Uterus (tissue), 4 donors: ENCODE data around the gene PPFIA4. TPM values are rescaled to one million over a fixed set of nuclear protein-coding genes. Genes with fewer than 3 reads are reported as not detected.

ENCODE experiments used
- DNase-seq, 2 donors: peaks; one replicate each; pipeline ENCODE4 v3.0.0-alpha.2; 2019 to 2020
- H3K27ac ChIP-seq, 2 donors: fragments of 200-600 bp; sonication (generic); 1 replicate in 1 of 2; 2 replicates in 1 of 2; pipeline ENCODE4 v1.5.1; 2016 to 2018
- H3K27me3 ChIP-seq, 2 donors: fragments of 200-600 bp; sonication (generic); one replicate each; pipeline ENCODE4 v1.5.1; 2018 to 2019; ENCODE audit warnings: control low read depth in 1 of 2
- H3K36me3 ChIP-seq, 2 donors: fragments of 200-600 bp; sonication (generic); one replicate each; pipeline ENCODE4 v1.5.1; 2019; ENCODE audit warnings: control low read depth in 1 of 2
- H3K4me1 ChIP-seq, 2 donors: fragments of 200-600 bp; sonication (generic); one replicate each; pipeline ENCODE4 v1.5.1; 2018 to 2019; ENCODE audit warnings: control low read depth in 1 of 2
- H3K4me3 ChIP-seq, 2 donors: fragments of 200-600 bp; sonication (generic); 1 replicate in 1 of 2; 2 replicates in 1 of 2; pipeline ENCODE4 v1.5.1; 2018 to 2019; ENCODE audit warnings: mild to moderate bottlenecking in 1 of 2
- H3K9me3 ChIP-seq, 2 donors: fragments of 200-600 bp; sonication (generic); one replicate each; pipeline ENCODE4 v1.5.1; 2019; ENCODE audit warnings: control low read depth in 1 of 2
- CTCF ChIP-seq, 4 experiments: fragments of 200-600 bp in 2 of 4; fragments of 450-650 bp in 2 of 4; sonication (generic) in 2 of 4; IDR thresholded peaks; one replicate each; pipeline ENCODE4 v1.5.1; 2016 to 2019; ENCODE audit warnings: antibody characterized with exemption in 4 of 4, mild to moderate bottlenecking in 2 of 4, moderate library complexity in 1 of 4
- POLR2A ChIP-seq, 2 donors: fragments of 450-650 bp; IDR thresholded peaks; one replicate each; pipeline ENCODE4 v1.6.1; 2016; ENCODE audit warnings: antibody characterized with exemption in 2 of 2, mild to moderate bottlenecking in 1 of 2, moderate library complexity in 1 of 2
- intact Hi-C: fragments of 100-400 bp; cut with DNase I; formaldehyde crosslinking; loops from one replicate; pipeline ENCODE4 v1.15.1; 2023; ENCODE audit warnings: low total_unique reads
- total RNA-seq, 4 donors: library from RNA; depleted of rRNA in 3 of 4; stranded (reverse); fragments of >200 nt in 3 of 4; gene quantifications; one replicate each; pipeline versions ENCODE4 v1.1.0 to v1.2.4, GENCODE V29; 2014 to 2023
- donor health status: DM: yes; HTN: yes; CAD: no.

PPFIA4 gene
- total RNA-seq, 4 donors from 2014 or later, result 0.26 to 7.6 (median 6.5) TPM; not detected in 1

DNA sequence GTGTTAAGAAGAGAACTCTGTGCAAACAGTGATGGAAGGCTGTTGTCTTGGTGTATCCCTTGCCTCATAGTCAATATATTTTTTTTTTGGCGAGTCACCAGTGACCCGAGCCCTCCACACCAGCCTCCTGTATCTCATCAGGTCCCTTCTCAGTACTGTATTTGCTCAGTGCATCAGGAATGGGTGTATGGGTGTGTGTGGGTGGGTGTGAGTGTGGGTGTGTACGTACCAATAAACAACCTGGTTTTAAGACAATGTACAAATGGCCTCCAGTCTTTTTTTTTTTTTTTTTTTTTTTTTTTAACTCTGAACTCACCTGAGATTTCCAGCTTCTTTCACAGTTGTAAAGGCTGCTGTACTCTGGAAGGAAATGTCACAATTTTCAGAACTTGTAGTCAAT, 52.2 kb downstream of the PPFIA4 start:
- DNase-seq, result no peak

GRCh38 chr1:203080456-203080855, 54.2 kb downstream of the PPFIA4 start:
- no peaks in the 10 kb centered on the region for H3K27me3 ChIP-seq
- H3K36me3 ChIP-seq, result no peaks in the 10 kb centered on the region
- no peaks in the 10 kb centered on the region for H3K4me1 ChIP-seq
- intact Hi-C loops, result no loop called here
- H3K27ac ChIP-seq, result no peak overlapping the region
- no peak for DNase-seq
- no peak overlapping the region for H3K4me3 ChIP-seq
- H3K9me3 ChIP-seq, result no peaks in the 10 kb centered on the region
- no peak for TF ChIP-seq POLR2A (IDR thresholded peaks at IDR 0.05)
- no peak for TF ChIP-seq CTCF (IDR thresholded peaks at IDR 0.05)

More for the DNA sequence above, 52.2 kb downstream of the PPFIA4 start:
- intact Hi-C loops, result no loop called here
- Histone ChIP-seq H3K4me3 (no peak overlapping the region), H3K36me3 (no peaks in the 10 kb centered on the region), H3K27me3 (no peaks in the 10 kb centered on the region), H3K27ac (no peak overlapping the region), H3K4me1 (no peaks in the 10 kb centered on the region), H3K9me3 (no peaks in the 10 kb centered on the region)
- no peak for TF ChIP-seq CTCF (IDR thresholded peaks at IDR 0.05)
- TF ChIP-seq POLR2A (IDR thresholded peaks at IDR 0.05), result no peak

DNA sequence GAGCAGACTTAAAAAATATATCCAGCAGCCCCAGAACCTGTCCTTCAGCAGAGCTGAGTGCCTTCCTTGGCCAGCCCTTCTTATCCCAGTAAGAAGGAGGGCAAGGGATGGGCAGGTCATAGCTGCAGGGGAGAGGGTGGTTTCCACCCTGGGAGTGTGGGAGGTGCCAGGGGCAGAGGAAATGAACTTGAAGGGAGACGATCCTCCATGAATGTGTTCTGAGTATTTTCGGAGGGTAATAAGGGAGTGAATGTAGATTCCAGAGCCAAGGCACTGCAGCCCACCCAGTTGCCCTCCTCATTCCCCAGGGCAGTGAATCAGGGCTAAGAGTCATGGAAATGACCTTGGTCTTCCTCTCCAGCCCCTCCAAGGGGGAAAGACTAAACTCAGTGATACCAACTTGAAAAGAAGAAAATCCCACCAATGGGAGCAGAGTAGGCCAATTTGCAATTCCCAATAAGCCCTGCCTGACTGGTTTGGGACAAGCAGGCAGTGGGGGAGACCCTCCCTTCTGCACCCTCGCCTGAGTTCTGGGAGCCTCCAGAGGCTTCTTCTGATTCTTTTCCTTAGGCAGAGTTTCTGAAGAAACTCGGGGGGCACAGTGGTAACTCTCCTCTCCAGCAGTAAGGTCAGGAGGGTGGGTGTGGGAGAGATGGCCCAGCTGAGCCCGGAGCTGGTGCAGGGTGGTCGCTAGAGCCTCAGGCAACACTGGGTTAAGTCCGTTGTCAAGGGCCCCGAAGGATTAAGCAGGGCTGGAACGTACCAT, 55.4 kb downstream of the PPFIA4 start:
- TF ChIP-seq POLR2A (IDR thresholded peaks at IDR 0.05) (no peak), CTCF (IDR thresholded peaks at IDR 0.05) (no peak)
- no peak overlapping the region for H3K4me3 ChIP-seq
- H3K36me3 ChIP-seq, result no peaks in the 10 kb centered on the region
- no peak for DNase-seq
- H3K27me3 ChIP-seq, result no peaks in the 10 kb centered on the region
- H3K27ac ChIP-seq, result no peak overlapping the region
- no peaks in the 10 kb centered on the region for H3K9me3 ChIP-seq
- intact Hi-C loops, result no loop called here
- no peaks in the 10 kb centered on the region for H3K4me1 ChIP-seq

- H3K27ac ChIP-seq, result no peak overlapping the region
- intact Hi-C loops, result no loop called here
- TF ChIP-seq CTCF (IDR thresholded peaks at IDR 0.05) (no peak), POLR2A (IDR thresholded peaks at IDR 0.05) (no peak)
Observed at GRCh38 chr1:203082231-203082505, 55.9 kb downstream of the PPFIA4 start.

GRCh38 chr1:203082571-203083462, 56.5 kb downstream of the PPFIA4 start:
- Histone ChIP-seq H3K27ac (no peak overlapping the region), H3K4me1 (no peaks in the 10 kb centered on the region), H3K4me3 (no peak overlapping the region), H3K36me3 (no peaks in the 10 kb centered on the region), H3K9me3 (no peaks in the 10 kb centered on the region), H3K27me3 (no peaks in the 10 kb centered on the region)
- no peak for TF ChIP-seq CTCF (IDR thresholded peaks at IDR 0.05)
- TF ChIP-seq POLR2A (IDR thresholded peaks at IDR 0.05), result no peak
- DNase-seq, result no peak
- intact Hi-C loops, result no loop called here

More at GRCh38 chr1:203082231-203082505, 55.9 kb downstream of the PPFIA4 start:
- H3K36me3 ChIP-seq, result no peaks in the 10 kb centered on the region
- no peaks in the 10 kb centered on the region for H3K27me3 ChIP-seq
- H3K4me1 ChIP-seq, result no peaks in the 10 kb centered on the region
- no peak for DNase-seq
- H3K9me3 ChIP-seq, result no peaks in the 10 kb centered on the region
- no peak overlapping the region for H3K4me3 ChIP-seq
